GM12878 (cell line): ENCODE results near the gene DOCK2. TPM values are rescaled to one million over a fixed set of nuclear protein-coding genes. Genes with fewer than 3 reads are reported as not detected.

Experiments
- ATAC-seq: fragments of 200-7000 bp; cut with Tn5 transposase; 3 replicates; pipeline ENCODE4 v1.9.1; 2020; ENCODE audit warnings: mild to moderate bottlenecking, moderate library complexity
- BruUV-seq: library from RNA; stranded (reverse); fragments of 400-500 nt; replicated peaks from 2 replicates; lab custom pipeline; 2021; lab: Mats Ljungman, UMichigan
- CTCF ChIA-PET: fragments of 300-600 bp; sonication (Branson Sonifier 250); formaldehyde crosslinking; extraction: SDS; loops from one replicate; lab custom pipeline; 2021; ENCODE audit warnings: inconsistent platforms; lab: Yijun Ruan, JAX
- POLR2A ChIA-PET: fragments of 350-600 bp; formaldehyde crosslinking; extraction: SDS; loops from one replicate; lab custom pipeline; 2021; ENCODE audit warnings: inconsistent platforms; lab: Charles Lee
- RAD21 ChIA-PET: fragments of 300-600 bp; sonication (Branson Sonifier 250); formaldehyde crosslinking; loops from one replicate; lab custom pipeline; 2023; ENCODE audit warnings: antibody characterized with exemption; ENCODE audit not compliant: unreplicated experiment; lab: Charles Lee
- SMC1A ChIA-PET: fragments of 300-600 bp; sonication (Branson Sonifier 250); formaldehyde crosslinking; loops from one replicate; lab custom pipeline; 2023; ENCODE audit not compliant: unreplicated experiment, uncharacterized antibody; lab: Charles Lee
- DNase-seq: peaks from one replicate; pipeline ENCODE4 v3.0.0-alpha.2; 2011; ENCODE audit warnings: low read depth, low spot score
- FAIRE-seq: peaks from 3 replicates; lab custom pipeline; 2011; peaks lifted over from hg19 to GRCh38; lab: Jason Lieb, UNC
- H2AFZ ChIP-seq: 2 replicates; pipeline ENCODE4 v1.6.0; 2011; ENCODE audit warnings: low read depth, low read length, control low read depth; ENCODE audit not compliant: control insufficient read depth
- H3K27ac ChIP-seq: 2 replicates; pipeline ENCODE4 v1.5.1; 2011; ENCODE audit warnings: control low read depth; ENCODE audit not compliant: control insufficient read depth, insufficient read depth
- H3K27me3 ChIP-seq, 2 experiments: replicated peaks in 1 of 2; 2 replicates each; pipeline versions ENCODE4 v1.6.0 to v1.6.1; 2011; ENCODE audit warnings: low read length in 1 of 2; ENCODE audit not compliant: control insufficient read depth in 2 of 2, insufficient read depth in 2 of 2
- H3K36me3 ChIP-seq, 2 experiments: 2 replicates each; pipeline ENCODE4 v1.5.1; 2011; ENCODE audit warnings: low read length in 1 of 2; ENCODE audit not compliant: control insufficient read depth in 2 of 2, insufficient read depth in 2 of 2
- H3K4me1 ChIP-seq: 2 replicates; pipeline ENCODE4 v1.6.1; 2011; ENCODE audit warnings: mild to moderate bottlenecking, low read length, moderate library complexity, mixed read lengths; ENCODE audit not compliant: control insufficient read depth, insufficient read depth
- H3K4me2 ChIP-seq: 2 replicates; pipeline ENCODE4 v1.6.0; 2011; ENCODE audit warnings: control low read depth; ENCODE audit not compliant: control insufficient read depth, insufficient read depth
- H3K4me3 ChIP-seq: fragments of 200-600 bp; sonication (generic); 2 replicates; pipeline ENCODE4 v1.5.1; 2016
- H3K79me2 ChIP-seq: 2 replicates; pipeline ENCODE4 v1.6.0; 2011; ENCODE audit warnings: low read length; ENCODE audit not compliant: control insufficient read depth, insufficient read depth
- H3K9ac ChIP-seq: 2 replicates; pipeline ENCODE4 v1.8.0; 2011; ENCODE audit warnings: low read length, control low read depth, mixed read lengths; ENCODE audit not compliant: control insufficient read depth, insufficient read depth
- H3K9me3 ChIP-seq: replicated peaks from 3 replicates; pipeline ENCODE4 v1.5.1; 2011; ENCODE audit warnings: mild to moderate bottlenecking, low read length; ENCODE audit not compliant: control insufficient read depth, insufficient read depth
- H4K20me1 ChIP-seq: 2 replicates; pipeline ENCODE4 v1.6.0; 2011; ENCODE audit not compliant: control insufficient read depth, insufficient read depth
- NR2C1 ChIP-seq: fragments of 450-650 bp; IDR thresholded peaks from 2 replicates; pipeline ENCODE4 v1.6.1; 2017; ENCODE audit warnings: antibody characterized with exemption, mild to moderate bottlenecking, moderate library complexity
- RUNX3 ChIP-seq: IDR thresholded peaks from 2 replicates; pipeline ENCODE4 v1.6.1; 2012; ENCODE audit warnings: low read length, inconsistent platforms
- SP1 ChIP-seq: IDR thresholded peaks from one replicate; pipeline ENCODE4 v1.6.1; 2011; ENCODE audit warnings: low read depth, low read length
- SRF ChIP-seq, 2 experiments: IDR thresholded peaks; 2 replicates each; pipeline ENCODE4 v1.6.1; 2011; ENCODE audit warnings: low read depth in 2 of 2, low read length in 2 of 2, mild to moderate bottlenecking in 1 of 2, moderate library complexity in 1 of 2
- ZNF687 ChIP-seq: fragments of 450-650 bp; IDR thresholded peaks from 2 replicates; pipeline ENCODE4 v1.6.1; 2017; ENCODE audit warnings: mild to moderate bottlenecking, moderate library complexity
- WGBS: methylation state at CpG from one replicate; pipeline ENCODE4 v1.1.6; 2016; ENCODE audit warnings: low lambda C conversion rate; ENCODE audit not compliant: insufficient replicate concordance, insufficient coverage; ENCODE audit errors: missing lambda C conversion rate; 5-methylcytosine and 5-hydroxymethylcytosine counted together
- in situ Hi-C: fragments of 300-500 bp; cut with MboI; formaldehyde crosslinking; loops from 9 replicates; pipeline ENCODE4 v1.14.3; 2018; ENCODE audit warnings: mixed read lengths
- intact Hi-C: fragments of 100-400 bp; cut with micrococcal nuclease; formaldehyde crosslinking; loops from one replicate; pipeline ENCODE4 v1.14.2; 2022; ENCODE audit not compliant: unreplicated experiment
- polyA plus RNA-seq, 11 experiments: library from polyadenylated mRNA; depleted of rRNA in 4 of 11; unstranded in 6 of 11; stranded (reverse) in 5 of 11; fragments of >200 nt; fragmentation: Nextera tagmentation in 4 of 11; fragmentation: Illumina TruSeq in 1 of 11; extraction: Ambion mirVana in 4 of 11; extraction: Trizol in 1 of 11; gene quantifications; 1 replicate in 1 of 11; 2 replicates in 10 of 11; pipeline versions ENCODE4 v1.2.1 to v1.2.3, GENCODE V29; 2011 to 2016; ENCODE audit warnings: inconsistent platforms in 2 of 11, missing spikeins in 2 of 11, low read depth in 1 of 11
- total RNA-seq, 4 experiments: library from RNA; depleted of rRNA in 3 of 4; stranded (reverse); fragments of >200 nt in 3 of 4; fragmentation: Illumina TruSeq in 1 of 4; extraction: Trizol in 1 of 4; gene quantifications; 2 replicates each; pipeline versions ENCODE4 v1.2.1 to v1.2.3, GENCODE V29; 2013 to 2021

The DOCK2 gene
- total and polyA plus RNA-seq, 10 of the 15 experiments (the other 5 are each of a cell fraction or from before 2014, with no cell fraction given): 34.2 to 192 (median 118) TPM

DNA sequence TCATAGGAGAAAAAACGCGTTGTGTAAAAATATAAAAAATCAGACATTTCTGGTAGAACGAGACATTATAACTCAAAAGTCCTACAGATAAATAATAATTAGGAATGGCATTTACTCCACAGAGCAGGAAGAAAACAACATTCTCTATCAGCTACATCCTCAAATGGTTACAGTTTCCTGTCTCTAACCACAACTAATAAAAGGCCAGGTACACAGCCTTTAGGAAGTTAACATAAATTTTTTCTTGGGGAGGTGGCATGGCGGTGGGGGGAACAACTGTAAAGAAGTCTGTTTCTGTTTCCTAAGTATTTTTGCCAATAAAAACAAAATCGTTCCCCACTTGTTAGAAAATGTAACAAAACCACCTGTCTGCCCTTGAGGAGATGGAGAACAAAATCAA is 298.7 kb downstream of the DOCK2 start:
- no peaks in the 10 kb centered on the region for H3K79me2 ChIP-seq
- WGBS: 52% methylated on average over 5 of the region's 5 CpGs
- in situ Hi-C loops (no loop called here), intact Hi-C loops (no loop called here)
- no peaks in the 10 kb centered on the region for H3K27me3 ChIP-seq
- DNase-seq (no peak), ATAC-seq (no peak), FAIRE-seq (no peak)
- CTCF ChIA-PET: interaction anchor here (1.0 kb wide), 1 partner anchor 14 kb away, joined by 3 read pairs; no protein-coding TSS in a partner anchor
- H3K9me3 ChIP-seq: no peaks in the 10 kb centered on the region
- TF ChIP-seq RUNX3 (peak; percentile 30; the same call in 1 of the 2 replicates), NR2C1 (no peak), SRF (IDR thresholded peaks at IDR 0.05; ENCODE audit: low read depth in 2 of 2, low read length in 2 of 2) (0 out of 4 replicates have a peak, but pooled peaks of 1 of the 2 experiments have one; percentile 12), SP1 (no peak), ZNF687 (no peak)
- POLR2A ChIA-PET: interaction anchor here (0.6 to 1.1 kb wide), 2 partner anchors 18 to 49 kb away, joined by 3 to 6 read pairs; no protein-coding TSS in a partner anchor
- H3K9ac ChIP-seq: no peak overlapping the region
- no peak overlapping the region for H2AFZ ChIP-seq
- RAD21 ChIA-PET: interaction anchor here (0.8 kb wide), 1 partner anchor 130 kb away, joined by 3 read pairs; no protein-coding TSS in a partner anchor
- H3K4me1 ChIP-seq: peaks cover 4% of the 10 kb centered on the region; the same call in 1 of the 2 replicates
- no TSS peak for BruUV-seq
- no peaks in the 10 kb centered on the region for H4K20me1 ChIP-seq
- no peak overlapping the region for H3K4me2 ChIP-seq
- SMC1A ChIA-PET: interaction anchor here (0.6 to 1.2 kb wide), 2 partner anchors 10 to 44 kb away, joined by 3 to 8 read pairs; partner anchors contain the start of gene INSYN2B
- H3K27ac ChIP-seq: no peak overlapping the region
- peaks cover 5 to 12% of the 10 kb centered on the region in 2 experiments for H3K36me3 ChIP-seq
- H3K4me3 ChIP-seq: no peak overlapping the region
